Spinal cord (tissue), 10 donors: Measurements from ENCODE around the gene AMIGO2. TPM values are rescaled to one million over a fixed set of nuclear protein-coding genes. Genes with fewer than 3 reads are reported as not detected.

ENCODE experiments used
- DNase-seq, 6 donors: peaks; one replicate each; pipeline versions ENCODE4 v3.0.0 to v3.0.0-alpha.2; 2013 to 2015; ENCODE audit warnings: low spot score in 6 of 6, low read depth in 4 of 6
- H3K27ac ChIP-seq: one replicate; pipeline ENCODE4 v1.5.1; 2013; ENCODE audit warnings: low read depth, low read length, control low read depth
- H3K27me3 ChIP-seq: one replicate; pipeline ENCODE4 v1.6.1; 2013; ENCODE audit warnings: low read length; ENCODE audit not compliant: control insufficient read depth, insufficient read depth
- H3K36me3 ChIP-seq: one replicate; pipeline ENCODE4 v1.6.1; 2013; ENCODE audit warnings: low read length; ENCODE audit not compliant: control insufficient read depth, insufficient read depth
- H3K4me1 ChIP-seq: one replicate; pipeline ENCODE4 v1.6.1; 2013; ENCODE audit warnings: low read length; ENCODE audit not compliant: control insufficient read depth, insufficient read depth
- H3K4me3 ChIP-seq: one replicate; pipeline ENCODE4 v1.5.1; 2013; ENCODE audit warnings: low read depth, low read length, control low read depth
- H3K9me3 ChIP-seq: one replicate; pipeline ENCODE4 v1.6.1; 2013; ENCODE audit warnings: low read length; ENCODE audit not compliant: control insufficient read depth, insufficient read depth
- WGBS: methylation state at CpG from one replicate; pipeline ENCODE4 v1.1.5; 2013; ENCODE audit warnings: missing lambda C conversion rate; ENCODE audit not compliant: insufficient coverage; 5-methylcytosine and 5-hydroxymethylcytosine counted together
- polyA plus RNA-seq, 2 donors: library from polyadenylated mRNA; unstranded; fragments of 120-200 nt; gene quantifications; one replicate each; pipeline ENCODE4 v1.2.1, GENCODE V29; 2013; ENCODE audit not compliant: insufficient read length in 2 of 2
- total RNA-seq, 2 donors: library from RNA; depleted of rRNA in 1 of 2; stranded (reverse); fragments of 120-200 nt in 1 of 2; fragments of >200 nt in 1 of 2; gene quantifications; one replicate each; pipeline versions ENCODE4 v1.2.3 to v1.2.4, GENCODE V29; 2013 to 2014
- donor health status: healthy.

Gene AMIGO2
- total and polyA plus RNA-seq, 4 donors, result 5.6 to 12.6 (median 9.7) TPM

DNA sequence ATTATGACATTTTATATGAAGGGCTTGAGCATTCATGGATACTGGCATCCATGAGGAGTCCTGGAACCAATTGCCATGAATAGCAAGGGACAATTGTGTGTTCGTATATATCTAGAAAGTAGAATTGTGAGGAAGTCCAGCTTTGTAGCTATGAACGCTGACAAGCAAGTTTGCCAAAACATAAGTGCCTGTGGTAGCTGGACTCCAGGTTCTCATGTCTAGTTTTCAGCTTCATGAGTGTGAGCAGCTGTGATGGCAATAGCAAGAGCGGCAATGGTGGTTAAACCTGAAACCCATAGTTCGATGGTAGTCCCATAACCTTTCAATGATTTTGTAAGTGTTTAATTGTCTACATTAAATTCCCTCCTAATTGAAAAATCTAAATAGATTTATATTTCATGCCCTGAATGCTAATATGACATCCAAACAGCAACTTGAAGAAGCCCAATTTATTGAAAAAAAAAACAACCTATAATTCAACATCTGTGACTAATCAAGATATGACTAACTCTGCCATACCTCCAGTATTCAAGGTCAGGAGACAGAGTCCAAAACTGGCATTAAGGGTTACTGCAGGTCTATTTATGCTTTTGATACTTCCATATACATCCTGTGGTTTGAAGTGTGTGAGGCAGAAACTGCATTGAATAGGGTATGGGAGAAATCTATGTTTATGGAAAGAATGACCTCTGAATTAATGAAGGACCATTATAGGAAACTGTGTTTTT, 50.6 kb downstream of the AMIGO2 start:
- H3K27ac ChIP-seq, result no peak overlapping the region
- H3K4me1 ChIP-seq, result no peaks in the 10 kb centered on the region
- no peaks in the 10 kb centered on the region for H3K36me3 ChIP-seq
- no peaks in the 10 kb centered on the region for H3K27me3 ChIP-seq
- no peak for DNase-seq
- WGBS, result 86% methylated on average over 2 of the region's 4 CpGs
- no peaks in the 10 kb centered on the region for H3K9me3 ChIP-seq
- no peak overlapping the region for H3K4me3 ChIP-seq

DNA sequence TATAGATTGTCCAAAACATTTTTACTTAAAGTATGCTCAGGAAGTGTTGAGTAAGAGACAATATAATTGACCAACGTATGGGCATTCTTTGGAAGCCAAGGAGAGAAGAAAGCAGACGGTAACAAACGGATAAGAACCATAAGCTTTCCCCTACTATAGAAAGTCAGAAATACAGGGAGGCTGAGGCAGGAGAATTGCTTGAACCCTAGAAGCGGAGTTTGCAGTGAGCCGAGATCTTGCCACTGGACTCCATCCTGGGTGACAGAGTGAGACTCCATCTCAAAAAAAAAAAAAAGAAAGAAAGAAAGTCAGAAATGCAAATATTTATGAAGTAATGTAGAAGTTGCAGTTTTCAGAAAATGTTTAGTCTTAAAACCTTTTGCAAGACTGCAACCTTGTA, 51.6 kb downstream of the AMIGO2 start:
- no peaks in the 10 kb centered on the region for H3K27me3 ChIP-seq
- H3K36me3 ChIP-seq, result no peaks in the 10 kb centered on the region
- no peak for DNase-seq
- H3K4me1 ChIP-seq, result no peaks in the 10 kb centered on the region
- H3K27ac ChIP-seq, result no peak overlapping the region
- 100% methylated on average over 1 of the region's 5 CpGs for WGBS
- H3K9me3 ChIP-seq, result no peaks in the 10 kb centered on the region
- H3K4me3 ChIP-seq, result no peak overlapping the region

Other genes starting within 250 kb of the AMIGO2 start
- 1 to 10 TPM in 1 of 2 donors, under 1 TPM in 1; 0.55 to 1.2 TPM for gene PCED1B, start 338 bp downstream of the AMIGO2 start, total RNA-seq
- 1 to 10 TPM; 2.5 to 3.6 TPM for gene PCED1B, start 338 bp downstream of the AMIGO2 start, polyA plus RNA-seq